Measurements from ENCODE around the gene CDKN2B.

DNA sequence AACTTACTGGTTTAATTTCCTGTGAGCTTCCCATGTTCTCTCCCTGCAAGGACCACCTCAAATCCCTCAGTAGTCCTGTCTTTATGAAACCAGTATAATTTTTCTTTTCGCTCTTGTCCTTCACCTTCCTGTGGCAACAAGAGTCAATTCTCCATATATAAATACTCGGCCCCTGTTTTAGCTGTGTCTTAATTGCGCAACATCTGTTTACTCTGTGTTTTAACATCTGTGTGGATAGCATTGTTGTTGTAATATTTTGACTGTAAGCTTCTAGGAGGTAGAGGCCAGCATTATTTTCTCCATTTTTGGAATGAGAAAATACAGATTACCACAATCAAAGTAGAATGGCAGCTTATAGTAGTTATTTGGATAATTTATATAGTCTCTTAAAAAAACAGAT is 30.2 kb upstream of the CDKN2B start:
- TF ChIP-seq EZH2 (IDR thresholded peaks at IDR 0.05) (no peak), POLR2AphosphoS5 (IDR thresholded peaks at IDR 0.05; ENCODE audit: borderline replicate concordance, low read depth, low read length) (no peak)

Data from SK-N-MC (cell line).